ENCODE results near the gene EHD1. TPM values are rescaled to one million over a fixed set of nuclear protein-coding genes. Genes with fewer than 3 reads are reported as not detected.

The EHD1 gene
- 183 TPM for total RNA-seq

DNA sequence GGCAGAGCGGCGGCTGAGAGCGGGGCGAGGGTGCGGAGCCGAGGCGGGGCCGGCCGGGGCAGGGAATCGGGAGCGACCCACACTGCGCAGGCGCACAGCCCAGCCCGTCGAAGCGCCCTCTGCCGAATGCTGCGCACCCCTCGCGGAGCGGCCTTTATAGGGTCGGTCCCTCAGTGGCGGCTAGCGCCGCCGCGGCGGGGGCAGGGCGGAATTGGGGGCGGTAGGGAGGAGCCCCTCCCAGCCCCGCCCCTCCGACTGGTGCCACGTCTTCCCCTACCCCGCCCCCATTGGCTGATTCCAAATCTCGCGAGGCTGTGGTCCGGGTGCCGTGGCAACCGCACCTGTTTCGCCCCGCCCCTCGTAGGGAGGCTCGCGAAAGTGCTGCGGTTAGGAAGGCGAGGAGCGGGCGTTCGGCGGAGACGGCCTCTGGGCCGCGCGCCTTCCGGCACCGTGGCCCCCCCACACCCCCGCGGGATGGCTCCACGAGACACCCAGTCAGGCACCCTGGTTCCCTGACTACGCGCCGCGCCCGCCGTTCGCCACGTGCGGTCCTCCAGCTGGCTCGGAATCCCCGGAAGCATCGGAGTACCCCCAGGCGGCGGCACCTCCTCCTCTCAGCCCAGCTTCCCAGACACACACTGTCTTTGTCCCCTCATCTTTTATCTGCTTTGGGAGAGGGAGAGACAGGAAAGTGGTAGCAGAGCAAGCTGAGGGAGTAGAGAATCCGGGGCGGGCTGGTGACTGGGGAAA is at the start of gene EHD1:
Gene EHD1 (minus strand): TSS at position 128 of the 750 bp plus-strand sequence. CDS start 157 bp downstream, outside the sequence.
- Histone ChIP-seq H3K4me1 (ENCODE audit: insufficient read depth, low read length) (peaks cover 72% of the 10 kb centered on the region), H3K9me3 (ENCODE audit: low read depth, low read length) (no peaks in the 10 kb centered on the region), H3K27me3 (ENCODE audit: insufficient read depth, low read length) (no peaks in the 10 kb centered on the region), H3K4me3 (ENCODE audit: low read length) (peak within 1 kb of the TSS; percentile 96)

- Histone ChIP-seq H3K4me3 (ENCODE audit: low read length) (no peak overlapping the region), H3K27me3 (ENCODE audit: insufficient read depth, low read length) (no peaks in the 10 kb centered on the region), H3K9me3 (ENCODE audit: low read depth, low read length) (no peaks in the 10 kb centered on the region), H3K4me1 (ENCODE audit: insufficient read depth, low read length) (peaks cover 18% of the 10 kb centered on the region)
Measured at GRCh38 chr11:64926689-64927088, 48.3 kb upstream of the EHD1 start.

DNA sequence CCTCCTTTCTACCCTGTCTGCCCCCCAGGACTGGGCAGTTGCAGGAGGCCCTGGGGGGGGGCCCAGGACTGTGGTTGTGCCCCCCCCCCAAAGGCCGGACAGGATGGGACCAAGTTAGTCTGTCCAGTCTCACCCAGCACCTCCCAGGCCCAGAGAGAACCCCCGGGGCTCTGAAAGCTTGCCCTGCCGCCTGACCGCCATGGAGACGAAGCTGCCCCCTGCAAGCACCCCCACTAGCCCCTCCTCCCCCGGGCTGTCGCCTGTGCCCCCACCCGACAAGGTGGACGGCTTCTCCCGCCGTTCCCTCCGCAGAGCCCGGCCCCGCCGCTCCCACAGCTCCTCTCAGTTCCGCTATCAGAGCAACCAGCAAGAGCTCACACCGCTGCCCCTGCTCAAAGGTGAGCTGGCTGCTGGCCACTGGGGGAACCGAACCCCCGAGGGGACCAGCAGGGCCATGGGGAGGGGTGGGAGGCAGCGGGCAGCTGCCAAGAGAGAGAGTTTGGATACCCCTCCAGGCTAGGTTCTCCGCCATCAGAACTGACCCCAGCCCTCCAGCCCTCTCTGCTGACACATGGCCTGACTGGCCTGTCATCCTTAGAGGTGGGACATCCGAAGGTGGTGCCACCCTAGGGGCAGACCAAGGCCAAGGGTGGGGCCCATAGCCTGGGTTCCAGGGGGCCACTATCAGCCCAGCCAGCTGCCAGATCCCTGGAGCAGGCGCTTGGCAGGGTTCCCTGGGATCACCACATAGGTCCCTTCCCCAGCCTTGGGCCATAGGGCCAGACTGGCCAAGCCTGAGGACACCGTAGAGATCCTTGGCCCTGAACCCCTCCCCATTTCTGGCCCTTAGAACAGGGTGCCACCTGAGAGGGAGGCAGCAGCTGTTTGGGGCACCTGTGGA is 47.4 kb upstream of the EHD1 start:
- H3K4me1 ChIP-seq (ENCODE audit: insufficient read depth, low read length) = peaks cover 18% of the 10 kb centered on the region
- H3K9me3 ChIP-seq (ENCODE audit: low read depth, low read length) = no peaks in the 10 kb centered on the region
- no peak overlapping the region for H3K4me3 ChIP-seq (ENCODE audit: low read length)
- no peaks in the 10 kb centered on the region for H3K27me3 ChIP-seq (ENCODE audit: insufficient read depth, low read length)

DNA sequence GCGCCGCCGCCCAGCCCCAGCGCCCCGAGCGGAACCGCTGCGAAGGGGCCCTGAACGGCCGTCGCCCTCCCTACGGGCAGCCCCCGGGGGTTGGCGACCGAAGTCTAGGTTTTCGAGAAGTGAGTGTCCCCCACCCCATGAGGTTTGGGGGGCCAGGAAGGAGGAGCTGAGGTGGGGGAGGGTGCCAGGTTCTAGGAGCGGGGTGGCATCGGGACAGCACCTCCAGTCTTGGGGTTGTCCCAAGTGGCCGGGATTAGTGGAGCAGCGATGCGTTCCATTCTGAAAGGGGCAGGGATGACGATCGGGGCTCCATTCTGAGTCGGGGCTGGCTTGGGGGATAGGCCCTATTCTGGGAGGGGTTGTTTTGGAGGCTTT is 46.5 kb upstream of the EHD1 start:
- Histone ChIP-seq H3K4me3 (ENCODE audit: low read length) (peak overlapping the region; percentile 66), H3K4me1 (ENCODE audit: insufficient read depth, low read length) (peaks cover 18% of the 10 kb centered on the region), H3K9me3 (ENCODE audit: low read depth, low read length) (no peaks in the 10 kb centered on the region), H3K27me3 (ENCODE audit: insufficient read depth, low read length) (no peaks in the 10 kb centered on the region)

DNA sequence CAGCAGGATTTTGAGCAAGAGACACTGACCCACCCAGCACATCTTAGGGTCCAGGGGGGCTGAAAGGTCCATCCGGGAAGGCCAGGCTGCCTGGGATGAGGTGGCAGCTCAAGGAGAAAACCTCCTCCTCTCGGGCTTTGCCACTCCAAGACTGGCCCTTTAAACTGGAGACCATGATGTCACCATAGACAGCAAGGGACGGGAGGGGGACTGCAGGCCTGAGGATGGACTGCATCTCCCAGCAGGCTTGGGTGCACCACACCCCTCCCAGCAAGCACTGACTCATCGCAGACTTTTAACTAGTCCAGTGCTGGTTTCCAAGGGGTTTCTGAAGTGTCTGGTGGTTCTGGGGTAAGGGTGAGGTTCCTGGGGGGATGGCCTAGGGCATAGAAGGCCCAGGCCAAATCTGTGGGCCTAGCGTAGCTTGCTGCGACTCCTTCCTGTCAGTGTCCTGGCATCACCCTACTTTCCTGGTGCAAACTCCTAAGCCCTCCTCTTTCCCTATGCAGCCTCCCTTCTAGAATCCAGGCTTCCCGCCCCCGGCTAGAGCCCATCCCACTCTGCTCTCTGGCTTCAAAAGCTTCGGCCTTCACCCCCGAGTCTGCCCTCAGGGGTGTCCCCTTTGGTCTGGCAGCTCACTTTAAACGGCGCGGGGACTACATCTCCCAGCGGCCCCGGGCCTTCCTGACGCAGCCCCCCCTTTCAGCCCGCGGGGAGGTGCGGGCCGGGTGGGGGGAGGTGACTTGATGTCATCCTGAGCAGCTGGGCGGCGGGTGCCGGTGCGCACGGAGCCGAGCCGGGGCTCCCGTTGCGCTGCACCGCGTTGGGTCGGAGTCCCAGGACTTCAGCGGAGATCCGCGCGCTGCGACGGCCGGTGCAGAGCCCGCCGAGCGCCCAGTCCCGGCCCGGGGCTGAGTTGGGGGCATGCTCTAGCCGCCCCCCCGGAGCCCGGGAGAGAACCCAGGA is 45.8 kb upstream of the EHD1 start, which contains the start of gene PPP2R5B:
Gene PPP2R5B (plus strand): TSS at position 746 of the 966 bp plus-strand sequence. CDS start 1,046 bp downstream, outside the sequence.
- Histone ChIP-seq H3K4me3 (ENCODE audit: low read length) (peak within 1 kb of the TSS; percentile 66), H3K9me3 (ENCODE audit: low read depth, low read length) (no peaks in the 10 kb centered on the region), H3K27me3 (ENCODE audit: insufficient read depth, low read length) (no peaks in the 10 kb centered on the region), H3K4me1 (ENCODE audit: insufficient read depth, low read length) (peaks cover 18% of the 10 kb centered on the region)

- Histone ChIP-seq H3K4me1 (ENCODE audit: insufficient read depth, low read length) (peaks cover 18% of the 10 kb centered on the region), H3K27me3 (ENCODE audit: insufficient read depth, low read length) (no peaks in the 10 kb centered on the region), H3K9me3 (ENCODE audit: low read depth, low read length) (no peaks in the 10 kb centered on the region)
Measured at GRCh38 chr11:64923151-64923661, 44.8 kb upstream of the EHD1 start.

DNA sequence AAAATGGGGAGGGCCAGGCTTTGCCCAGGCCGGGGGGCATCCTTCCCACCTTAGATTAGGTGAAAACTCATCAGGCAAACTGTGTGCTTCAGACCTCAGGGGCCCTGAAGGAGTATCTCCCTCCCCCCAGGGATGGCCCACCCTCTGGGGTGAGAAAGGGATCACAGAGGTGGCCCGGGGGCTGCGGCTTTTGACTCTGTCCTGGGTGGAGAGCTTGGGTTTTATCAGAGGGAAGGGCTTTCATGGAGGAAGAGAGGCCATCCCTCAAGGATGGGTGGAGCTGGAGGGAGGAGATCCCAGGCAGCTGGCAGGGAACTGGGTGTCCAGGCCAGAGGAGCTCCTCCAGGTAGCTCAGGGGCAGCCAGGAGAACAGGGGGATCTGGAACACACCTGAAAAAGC is 43.0 kb upstream of the EHD1 start:
- no peak overlapping the region for H3K4me3 ChIP-seq (ENCODE audit: low read length)
- H3K27me3 ChIP-seq (ENCODE audit: insufficient read depth, low read length) = no peaks in the 10 kb centered on the region
- peaks cover 28% of the 10 kb centered on the region for H3K4me1 ChIP-seq (ENCODE audit: insufficient read depth, low read length)
- no peaks in the 10 kb centered on the region for H3K9me3 ChIP-seq (ENCODE audit: low read depth, low read length)

More at GRCh38 chr11:64923151-64923661, 44.8 kb upstream of the EHD1 start:
- H3K4me3 ChIP-seq (ENCODE audit: low read length) = no peak overlapping the region

GRCh38 chr11:64920124-64920523 is 41.7 kb upstream of the EHD1 start:
- Histone ChIP-seq H3K4me3 (ENCODE audit: low read length) (no peak overlapping the region), H3K4me1 (ENCODE audit: insufficient read depth, low read length) (peaks cover 36% of the 10 kb centered on the region), H3K27me3 (ENCODE audit: insufficient read depth, low read length) (no peaks in the 10 kb centered on the region), H3K9me3 (ENCODE audit: low read depth, low read length) (no peaks in the 10 kb centered on the region)

DNA sequence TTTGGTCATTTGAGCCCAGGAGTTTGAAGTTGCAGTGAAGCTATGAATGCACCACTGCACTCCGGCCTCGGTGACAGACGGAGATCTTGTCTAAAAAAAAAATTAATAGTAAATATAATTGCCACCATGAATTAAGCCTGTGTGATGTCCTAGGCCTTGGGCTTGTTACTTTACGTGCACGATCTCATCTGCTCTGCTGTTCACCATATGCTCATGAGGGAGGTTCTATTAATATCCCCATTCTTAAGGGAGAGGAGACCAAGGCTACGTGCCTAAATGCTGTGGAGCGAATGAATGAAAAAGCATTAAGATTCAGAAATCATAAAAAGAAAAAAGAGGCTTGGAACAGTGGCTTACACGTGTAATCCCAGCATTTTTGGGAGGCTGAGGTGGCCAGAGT is 41.2 kb upstream of the EHD1 start:
- Histone ChIP-seq H3K4me3 (ENCODE audit: low read length) (no peak overlapping the region), H3K4me1 (ENCODE audit: insufficient read depth, low read length) (peaks cover 34% of the 10 kb centered on the region), H3K9me3 (ENCODE audit: low read depth, low read length) (no peaks in the 10 kb centered on the region), H3K27me3 (ENCODE audit: insufficient read depth, low read length) (no peaks in the 10 kb centered on the region)

- Histone ChIP-seq H3K27me3 (ENCODE audit: insufficient read depth, low read length) (no peaks in the 10 kb centered on the region), H3K4me1 (ENCODE audit: insufficient read depth, low read length) (peaks cover 24% of the 10 kb centered on the region), H3K9me3 (ENCODE audit: low read depth, low read length) (no peaks in the 10 kb centered on the region), H3K4me3 (ENCODE audit: low read length) (no peak overlapping the region)
Measured at GRCh38 chr11:64918017-64918416, 39.6 kb upstream of the EHD1 start.

DNA sequence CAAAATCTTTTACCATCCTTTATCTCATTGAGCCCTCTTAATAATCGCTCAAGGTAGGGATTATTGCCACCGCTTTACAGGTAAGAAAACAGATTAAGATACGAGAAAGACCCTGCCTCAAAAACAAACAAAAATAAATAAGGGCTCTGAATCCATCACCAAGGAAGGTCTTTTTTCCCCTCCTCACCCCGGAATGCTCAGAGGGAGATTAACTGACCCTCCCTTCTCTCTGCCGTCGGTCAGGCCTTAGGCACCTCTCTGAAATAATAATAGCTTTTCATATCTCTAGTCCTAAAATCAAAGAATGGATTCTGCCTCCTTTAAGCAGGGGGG is 39.2 kb upstream of the EHD1 start:
- Histone ChIP-seq H3K9me3 (ENCODE audit: low read depth, low read length) (no peaks in the 10 kb centered on the region), H3K4me3 (ENCODE audit: low read length) (peak overlapping the region; percentile 77), H3K27me3 (ENCODE audit: insufficient read depth, low read length) (no peaks in the 10 kb centered on the region), H3K4me1 (ENCODE audit: insufficient read depth, low read length) (peaks cover 24% of the 10 kb centered on the region)

DNA sequence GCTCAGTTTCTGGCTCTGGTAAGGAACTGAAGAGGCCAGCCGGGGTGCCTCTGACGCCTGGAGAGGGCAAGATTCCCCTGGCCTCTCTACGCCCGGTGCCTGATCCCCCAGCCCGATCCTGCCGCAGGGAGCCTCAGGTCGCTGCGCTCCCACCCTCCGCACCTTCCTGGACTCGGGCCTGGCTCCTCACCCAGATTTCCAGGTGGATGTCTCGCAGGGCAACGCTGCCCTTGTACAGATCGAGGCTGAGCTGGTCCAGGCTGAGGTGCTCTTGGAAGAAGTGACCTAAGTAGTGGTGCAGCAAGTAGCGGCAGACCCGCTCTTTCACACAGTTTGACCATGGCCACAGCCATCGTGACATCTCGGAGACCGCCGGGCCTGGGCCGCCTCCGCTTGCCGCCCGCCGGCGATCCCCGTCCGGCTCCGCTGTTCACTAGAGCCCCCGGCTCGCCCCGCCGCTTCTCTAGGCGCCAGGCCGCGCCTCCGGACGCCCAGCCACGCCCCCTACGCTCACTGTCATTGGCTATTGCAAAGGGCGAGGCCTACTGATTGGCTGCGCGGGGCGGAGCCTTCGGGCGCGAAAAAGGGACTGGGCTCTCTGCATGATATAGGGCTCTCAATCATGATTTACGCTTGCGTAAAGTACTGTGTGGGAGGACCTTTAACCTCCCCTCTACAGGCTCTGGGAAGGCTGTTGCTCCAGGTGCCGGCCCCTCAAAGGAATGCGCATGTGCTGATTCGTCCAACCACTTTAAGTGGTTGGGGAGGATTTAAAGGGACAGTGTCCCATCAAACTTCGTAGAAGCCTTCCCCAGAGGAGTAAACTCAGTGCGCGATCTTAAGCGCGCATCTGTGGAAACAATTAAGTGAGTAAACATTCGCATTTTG is 38.6 kb upstream of the EHD1 start, which contains the start of gene ATG2A:
Gene ATG2A (minus strand): TSS at position 435 of the 888 bp plus-strand sequence. CDS start 74 bp downstream, at position 361.
- Histone ChIP-seq H3K27me3 (ENCODE audit: insufficient read depth, low read length) (no peaks in the 10 kb centered on the region), H3K9me3 (ENCODE audit: low read depth, low read length) (no peaks in the 10 kb centered on the region), H3K4me3 (ENCODE audit: low read length) (peak within 1 kb of the TSS; percentile 77), H3K4me1 (ENCODE audit: insufficient read depth, low read length) (peaks cover 24% of the 10 kb centered on the region)

DNA sequence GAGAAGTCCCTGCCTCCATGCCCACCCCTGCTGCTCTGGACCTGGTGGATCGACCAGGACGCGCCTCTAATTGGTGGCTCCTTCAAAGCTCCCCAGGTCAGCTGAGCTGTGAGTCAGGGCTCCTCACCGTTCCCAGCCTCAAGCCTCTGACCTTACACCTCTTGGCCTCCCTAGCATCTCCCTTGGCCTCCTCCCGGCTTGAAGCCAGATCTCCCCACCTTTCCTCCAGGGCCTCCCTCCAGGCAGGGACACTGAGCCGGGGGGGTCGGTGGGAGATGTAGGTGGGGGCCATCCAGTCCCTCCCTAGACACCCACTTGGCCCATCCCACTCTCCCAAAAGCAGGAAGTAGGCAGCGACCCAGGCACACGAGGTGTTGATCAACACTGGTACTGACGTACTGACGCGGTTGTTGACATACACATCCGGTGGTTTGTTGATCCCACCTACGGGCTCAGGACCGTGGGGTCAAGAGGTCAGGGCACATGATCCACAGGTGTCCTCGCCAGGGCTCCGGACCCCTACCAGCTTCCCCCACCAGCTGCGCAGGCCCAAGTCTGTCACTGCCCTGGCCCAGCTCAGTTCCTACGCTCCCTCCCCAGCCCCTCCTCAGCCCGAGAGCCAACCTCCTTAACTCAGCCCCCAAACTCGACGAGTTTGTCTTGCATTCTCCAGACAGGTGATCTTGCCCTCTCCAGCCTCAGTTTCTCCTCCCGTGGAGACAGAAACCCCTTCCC is 37.8 kb upstream of the EHD1 start:
- Histone ChIP-seq H3K4me1 (ENCODE audit: insufficient read depth, low read length) (peaks cover 24% of the 10 kb centered on the region), H3K4me3 (ENCODE audit: low read length) (peak overlapping the region; percentile 77), H3K9me3 (ENCODE audit: low read depth, low read length) (no peaks in the 10 kb centered on the region), H3K27me3 (ENCODE audit: insufficient read depth, low read length) (no peaks in the 10 kb centered on the region)

Data from mononuclear cell (primary cell).